ENCODE data around the gene NEDD4L.

- TF ChIP-seq, protein P1, sequence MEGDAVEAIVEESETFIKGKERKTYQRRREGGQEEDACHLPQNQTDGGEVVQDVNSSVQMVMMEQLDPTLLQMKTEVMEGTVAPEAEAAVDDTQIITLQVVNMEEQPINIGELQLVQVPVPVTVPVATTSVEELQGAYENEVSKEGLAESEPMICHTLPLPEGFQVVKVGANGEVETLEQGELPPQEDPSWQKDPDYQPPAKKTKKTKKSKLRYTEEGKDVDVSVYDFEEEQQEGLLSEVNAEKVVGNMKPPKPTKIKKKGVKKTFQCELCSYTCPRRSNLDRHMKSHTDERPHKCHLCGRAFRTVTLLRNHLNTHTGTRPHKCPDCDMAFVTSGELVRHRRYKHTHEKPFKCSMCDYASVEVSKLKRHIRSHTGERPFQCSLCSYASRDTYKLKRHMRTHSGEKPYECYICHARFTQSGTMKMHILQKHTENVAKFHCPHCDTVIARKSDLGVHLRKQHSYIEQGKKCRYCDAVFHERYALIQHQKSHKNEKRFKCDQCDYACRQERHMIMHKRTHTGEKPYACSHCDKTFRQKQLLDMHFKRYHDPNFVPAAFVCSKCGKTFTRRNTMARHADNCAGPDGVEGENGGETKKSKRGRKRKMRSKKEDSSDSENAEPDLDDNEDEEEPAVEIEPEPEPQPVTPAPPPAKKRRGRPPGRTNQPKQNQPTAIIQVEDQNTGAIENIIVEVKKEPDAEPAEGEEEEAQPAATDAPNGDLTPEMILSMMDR (conservative IDR thresholded peaks at IDR 0.05; ENCODE audit: low read length): no peak
- no peak for TF ChIP-seq EZH2phosphoT487 (IDR thresholded peaks at IDR 0.05; ENCODE audit: borderline replicate concordance, low read depth, low read length)
Measured at GRCh38 chr18:58305792-58306191, 261.8 kb downstream of the NEDD4L start.

Data from OCI-LY7 (cell line).